ENCODE data around the gene SH2D1B. TPM values are rescaled to one million over a fixed set of nuclear protein-coding genes. Genes with fewer than 3 reads are reported as not detected.
"Not testable (repeated sequence)": the region's sequence is repeated elsewhere in the genome, so short reads cannot be mapped to it uniquely, and the experiment has no call there.

SH2D1B gene, protein sequence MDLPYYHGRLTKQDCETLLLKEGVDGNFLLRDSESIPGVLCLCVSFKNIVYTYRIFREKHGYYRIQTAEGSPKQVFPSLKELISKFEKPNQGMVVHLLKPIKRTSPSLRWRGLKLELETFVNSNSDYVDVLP
- 0.11 and 0.13 TPM in 2 replicates for total RNA-seq (2014; rRNA removed)
- polyA plus RNA-seq (2012), result 0.04 TPM

DNA sequence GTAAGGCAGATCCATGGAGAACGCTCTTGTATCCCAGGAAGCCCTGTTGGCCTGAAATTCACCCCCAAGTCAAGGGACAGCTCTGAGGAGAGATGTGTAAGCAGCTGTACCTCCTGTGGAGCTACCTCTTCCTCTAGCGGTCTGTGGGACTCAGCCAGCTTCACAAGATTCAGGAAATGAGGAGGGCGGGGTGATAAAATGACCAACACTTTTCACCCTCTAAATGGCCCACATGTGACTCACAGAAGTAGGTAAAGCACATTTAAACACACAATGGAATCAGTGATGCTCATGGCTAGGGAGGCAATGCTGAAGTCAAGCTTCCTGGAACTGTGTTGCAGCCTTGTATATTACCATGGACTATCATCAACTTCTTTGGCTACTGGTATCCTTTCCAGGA lies at the start of gene SH2D1B:
Gene SH2D1B, minus strand, starts transcription at position 135 of the 400 bp plus-strand sequence. Its CDS starts 120 bp downstream, at position 15.
- DNase-seq (ENCODE audit: low read depth), result peak; percentile 29

DNA sequence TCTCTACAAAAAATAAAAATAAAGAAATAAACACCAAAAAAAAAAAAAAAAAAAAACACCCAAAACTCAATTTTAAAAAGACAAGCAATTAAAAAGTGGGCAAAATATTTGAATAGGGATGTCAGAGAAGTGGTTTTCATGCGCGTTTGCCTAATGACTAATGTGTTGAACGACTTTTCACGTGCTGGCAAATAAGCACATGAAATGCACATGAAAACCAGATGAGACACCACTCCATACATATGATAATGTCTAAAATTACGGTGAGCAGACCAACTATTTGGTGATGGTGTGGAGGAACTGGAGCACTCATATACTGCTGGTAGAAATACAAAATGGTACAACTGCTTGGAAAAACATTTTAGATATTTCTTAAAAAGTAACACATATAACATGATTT lies 46.3 kb upstream of the SH2D1B start:
- no peak for DNase-seq (ENCODE audit: low read depth)

DNA sequence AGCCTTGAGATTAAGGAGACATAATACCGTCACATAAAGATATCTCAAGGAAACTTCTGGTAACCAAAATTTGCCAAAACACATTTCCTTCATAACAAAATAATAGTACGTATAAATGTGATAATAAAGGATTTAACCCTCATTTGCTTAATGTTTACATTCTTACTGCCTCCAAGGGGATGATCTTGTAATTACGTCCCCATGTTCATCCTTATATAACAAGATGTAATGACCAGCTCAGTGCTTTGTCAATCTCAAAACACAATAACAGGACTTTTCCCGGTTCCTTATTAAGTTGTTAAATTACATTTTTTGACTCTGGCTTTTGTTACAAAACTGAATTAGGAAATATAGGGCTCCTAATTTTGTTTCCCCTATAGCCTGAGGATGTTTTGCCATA lies 44.4 kb upstream of the SH2D1B start:
- no peak for DNase-seq (ENCODE audit: low read depth)

DNA sequence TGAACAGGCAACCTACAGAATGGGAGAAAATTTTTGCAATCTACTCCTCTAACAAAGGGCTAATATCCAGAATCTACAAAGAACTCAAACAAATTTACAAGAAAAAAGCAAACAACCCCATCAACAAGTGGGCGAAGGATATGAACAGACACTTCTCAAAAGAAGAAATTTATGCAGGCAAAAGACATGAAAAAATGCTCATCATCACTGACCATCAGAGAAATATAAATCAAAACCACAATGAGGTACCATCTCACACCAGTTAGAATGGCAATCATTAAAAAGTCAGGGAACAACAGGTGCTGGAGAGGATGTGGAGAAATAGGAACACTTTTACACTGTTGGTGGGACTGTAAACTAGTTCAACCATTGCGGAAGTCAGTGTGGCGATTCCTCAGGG lies 42.4 kb upstream of the SH2D1B start:
- DNase-seq (ENCODE audit: low read depth), result not testable (repeated sequence)

DNA sequence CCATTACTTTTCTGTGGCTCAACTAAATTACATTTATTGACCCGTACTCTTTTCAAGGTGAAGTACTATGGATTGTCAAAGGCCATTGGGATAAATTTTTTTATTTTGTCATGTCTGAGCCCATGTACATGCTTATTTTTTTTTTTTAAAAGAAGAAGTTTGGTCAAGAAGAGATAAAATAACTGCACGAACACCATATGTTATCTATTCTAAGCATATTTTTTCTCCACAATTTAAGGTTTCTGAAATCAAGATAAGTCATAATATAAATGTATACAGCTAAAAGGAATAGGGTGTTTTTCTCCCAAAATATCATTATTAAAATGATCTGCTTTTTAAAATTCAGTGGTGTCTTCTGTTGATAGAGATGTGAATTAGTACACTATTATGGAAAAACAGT lies 35.0 kb upstream of the SH2D1B start:
- DNase-seq (ENCODE audit: low read depth), result no peak

DNA sequence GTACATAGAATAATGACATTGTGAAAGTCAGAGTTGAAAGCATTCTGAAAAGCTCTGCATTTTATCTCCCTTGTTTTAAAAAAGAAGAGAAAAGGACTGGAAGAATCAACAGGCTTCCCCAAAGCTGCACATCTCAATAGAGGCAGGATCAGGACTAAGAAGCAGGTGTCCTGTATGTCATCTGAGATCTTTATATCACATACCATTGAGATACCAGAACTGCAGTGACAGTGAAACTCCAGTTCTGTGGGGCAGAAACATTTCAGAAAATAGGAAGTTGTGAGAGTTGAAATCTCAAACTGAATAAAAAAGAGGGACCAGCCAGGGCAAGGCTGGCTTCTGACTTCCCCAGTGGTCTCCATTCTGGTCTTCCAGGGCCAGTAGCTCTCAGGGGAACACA lies 33.0 kb upstream of the SH2D1B start:
- no peak for DNase-seq (ENCODE audit: low read depth)

DNA sequence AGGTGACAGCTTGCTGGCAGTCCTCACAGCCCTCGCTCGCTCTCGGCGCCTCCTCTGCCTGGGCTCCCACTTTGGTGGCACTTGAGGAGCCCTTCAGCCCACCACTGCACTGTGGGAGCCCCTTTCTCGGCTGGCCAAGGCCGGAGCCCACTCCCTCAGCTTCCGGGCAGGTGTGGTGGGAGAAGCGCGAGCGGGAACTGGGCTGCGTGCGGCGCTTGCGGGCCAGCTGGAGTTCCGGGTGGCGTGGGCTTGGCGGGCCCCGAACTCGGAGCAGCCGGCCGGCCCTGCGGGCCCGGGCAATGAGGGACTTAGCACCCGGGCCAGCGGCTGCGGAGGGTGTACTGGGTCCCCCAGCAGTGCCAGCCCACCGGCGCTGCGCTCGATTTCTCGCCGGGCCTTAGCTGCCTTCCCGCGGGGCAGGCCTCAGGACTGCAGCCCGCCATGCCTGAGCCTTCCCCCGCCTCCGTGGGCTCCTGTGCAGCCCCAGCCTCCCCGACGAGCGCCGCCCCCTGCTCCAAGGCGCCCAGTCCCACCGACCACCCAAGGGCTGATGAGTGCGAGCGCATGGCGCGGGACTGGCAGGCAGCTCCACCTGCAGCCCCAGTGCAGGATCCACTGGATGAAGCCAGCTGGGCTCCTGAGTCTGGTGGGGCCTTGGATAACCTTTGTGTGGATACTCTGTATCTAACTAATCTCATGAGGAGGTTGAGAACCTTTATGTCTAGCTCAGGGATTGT lies 21.2 kb upstream of the SH2D1B start:
- not testable (repeated sequence) for DNase-seq (ENCODE audit: low read depth)

DNA sequence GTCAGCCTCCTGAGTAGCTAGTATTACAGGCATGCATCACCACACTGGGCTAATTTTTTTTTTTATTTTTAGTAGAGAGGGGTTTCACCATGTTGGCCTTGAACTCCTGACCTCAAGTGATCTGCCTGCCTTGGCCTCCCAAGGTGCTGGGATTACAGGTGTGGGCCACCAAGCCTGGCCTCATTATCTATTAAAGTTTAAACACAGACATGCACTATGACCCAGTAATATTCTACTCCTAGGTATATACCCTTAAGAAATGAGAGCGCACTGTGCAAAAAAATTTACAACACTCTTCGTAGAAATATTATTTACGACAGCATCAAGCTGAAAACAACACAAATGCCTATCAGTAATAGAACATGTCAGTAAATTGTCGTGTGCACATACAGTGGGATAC lies 18.6 kb upstream of the SH2D1B start:
- no peak for DNase-seq (ENCODE audit: low read depth)

DNA sequence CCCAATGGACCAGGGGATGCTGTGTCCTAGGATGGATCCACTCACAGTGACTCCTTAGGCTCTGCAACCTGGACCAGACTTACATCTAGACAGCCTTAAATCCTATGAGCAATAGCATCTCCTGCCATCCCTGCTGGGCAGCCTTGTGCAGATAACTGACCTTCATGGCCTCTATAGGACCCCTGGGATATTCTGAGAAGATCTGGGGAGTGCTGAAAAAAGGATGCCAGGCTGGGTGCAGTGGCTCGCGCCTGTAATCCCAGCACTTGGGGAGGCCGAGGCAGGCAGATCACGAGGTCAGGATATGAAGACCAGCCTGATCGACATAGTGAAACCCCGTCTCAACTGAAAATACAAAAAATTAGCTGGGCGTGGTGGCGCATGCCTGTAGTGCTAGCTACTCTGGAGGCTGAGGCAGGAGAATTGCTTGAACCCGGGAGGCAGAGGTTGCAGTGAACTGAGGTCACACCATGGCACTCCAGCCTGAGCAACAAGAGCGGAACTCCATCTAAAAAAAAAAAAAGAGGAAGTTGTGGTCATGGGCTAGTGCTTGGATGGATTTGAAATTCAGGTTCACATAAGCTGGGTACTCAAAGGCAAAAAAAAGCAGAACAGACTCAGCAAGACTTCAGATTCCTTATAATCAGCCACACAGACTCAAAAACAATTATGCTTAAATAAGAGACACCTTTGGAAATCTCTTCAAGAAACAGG lies 10.9 kb upstream of the SH2D1B start:
- no peak for DNase-seq (ENCODE audit: low read depth)

DNA sequence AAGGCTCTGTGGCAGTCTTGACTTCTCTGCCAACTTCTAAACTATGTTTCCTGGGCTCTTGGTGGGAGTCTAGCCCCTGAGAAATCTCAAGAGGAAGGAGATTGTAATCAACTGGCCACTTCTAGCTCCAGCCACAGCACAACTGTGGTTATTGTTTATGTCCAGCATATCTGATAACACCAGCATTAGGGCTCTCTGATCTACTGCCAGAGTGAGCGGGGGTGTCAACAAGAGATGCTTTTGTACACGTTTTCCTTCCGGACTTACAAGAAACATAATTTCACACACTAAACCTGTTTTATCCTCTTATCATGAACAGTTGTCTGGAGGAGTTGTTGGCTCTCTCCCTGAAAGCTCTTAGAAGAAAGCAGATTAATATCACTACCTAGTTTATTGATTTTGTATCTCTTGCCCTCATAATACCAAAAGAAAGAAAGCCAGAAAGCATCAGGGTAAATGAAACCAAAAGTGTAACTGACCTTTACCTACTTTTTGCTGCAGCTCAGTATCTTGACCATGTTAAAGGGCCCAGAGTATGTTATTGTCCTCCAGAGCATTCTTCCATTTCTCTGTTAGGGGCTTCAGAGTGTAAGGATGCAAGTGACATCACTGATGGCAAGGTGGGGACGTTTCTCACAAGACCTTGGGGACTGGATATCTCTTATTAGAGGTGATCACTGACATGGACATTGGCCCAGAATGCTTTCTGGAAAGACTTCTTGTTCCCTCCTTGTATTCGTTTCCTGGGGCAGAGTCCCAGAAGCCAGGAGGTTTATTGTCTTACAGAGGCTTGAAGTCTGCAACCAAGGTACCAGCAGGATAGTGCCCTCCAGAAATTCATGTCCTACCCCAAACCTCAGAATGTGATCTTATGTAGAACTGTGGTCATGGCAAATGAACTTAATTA lies 9.6 kb upstream of the SH2D1B start:
- DNase-seq (ENCODE audit: low read depth), result no peak

DNA sequence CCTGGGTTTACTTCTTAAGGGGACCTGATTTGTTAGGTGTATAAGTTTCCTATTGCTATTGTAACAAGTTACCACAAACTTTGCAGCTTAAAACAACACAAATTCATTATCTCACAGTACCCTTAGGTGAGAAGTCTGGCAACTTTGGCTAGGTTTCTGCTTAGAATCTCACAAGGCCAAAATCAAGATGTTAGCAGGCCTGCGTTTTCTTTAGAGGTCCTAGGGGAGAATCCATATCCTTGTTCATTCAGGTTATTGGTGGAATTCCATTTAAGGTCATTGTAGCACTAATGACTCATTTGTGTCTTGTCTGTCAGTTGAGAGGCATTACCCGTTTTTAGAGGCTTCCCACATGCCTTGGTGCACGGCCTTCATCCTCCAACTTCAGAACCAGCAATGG lies 8.2 kb upstream of the SH2D1B start:
- DNase-seq (ENCODE audit: low read depth), result no peak

DNA sequence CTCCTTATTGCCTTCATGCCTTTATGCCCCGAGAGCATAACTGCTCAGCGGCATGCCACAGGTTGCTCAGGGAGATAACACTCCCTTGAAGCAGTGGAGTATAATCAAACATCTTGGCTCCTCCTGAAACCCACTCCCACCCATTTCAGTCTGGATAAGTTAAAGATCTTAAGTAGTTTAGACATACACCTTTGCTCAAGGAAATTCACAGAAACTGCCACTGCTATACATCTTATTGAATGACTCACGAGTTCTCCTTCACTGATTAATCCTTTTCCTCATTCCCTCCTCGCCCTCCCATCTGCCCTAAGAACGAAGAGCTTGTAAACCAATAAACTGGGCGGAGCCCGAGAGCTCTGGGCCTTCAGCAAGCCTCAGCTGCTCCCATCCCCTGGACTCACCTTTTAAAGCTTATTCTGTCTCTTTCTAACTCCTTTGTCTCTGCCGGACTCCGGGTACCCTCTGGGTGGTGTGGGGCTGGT lies 7.6 kb upstream of the SH2D1B start:
- DNase-seq (ENCODE audit: low read depth), result not testable (repeated sequence)

DNA sequence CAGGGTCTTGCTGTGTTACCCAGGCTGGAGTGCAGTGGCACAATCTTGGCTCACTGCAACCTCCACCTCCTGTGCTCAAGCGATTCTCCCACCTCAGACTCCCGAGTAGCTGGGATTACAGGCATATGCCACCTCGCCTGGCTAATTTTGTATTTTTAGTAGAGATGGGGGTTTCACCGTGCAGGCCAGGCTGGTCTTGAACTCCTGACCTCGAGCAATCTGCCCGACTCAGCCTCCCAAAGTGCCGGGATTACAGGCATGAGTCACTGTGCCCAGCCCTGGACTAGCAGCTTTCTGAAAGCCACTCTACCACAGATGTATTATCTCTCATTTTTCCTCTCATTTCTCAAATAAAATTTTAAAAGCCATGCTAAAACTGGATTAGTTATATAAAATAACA lies 6.6 kb upstream of the SH2D1B start:
- DNase-seq (ENCODE audit: low read depth), result not testable (repeated sequence)

DNA sequence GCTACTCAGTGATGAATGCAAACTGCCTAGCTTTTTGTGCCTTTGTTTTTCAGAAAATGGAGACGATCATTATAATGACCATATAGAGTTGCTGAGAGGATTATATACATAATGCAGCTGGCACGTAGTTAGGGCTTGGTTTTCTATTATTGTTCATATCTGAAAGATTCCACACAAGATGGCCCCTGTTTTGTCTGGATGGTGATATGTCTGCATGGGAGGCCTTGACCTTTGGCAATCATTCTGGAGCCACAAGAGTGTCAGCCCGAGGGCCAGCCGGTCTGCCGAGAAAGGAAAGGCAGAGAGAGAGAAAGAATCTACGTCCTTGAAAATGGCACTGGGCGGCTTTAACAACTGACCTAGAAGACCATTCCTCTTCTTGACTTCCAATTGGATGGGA lies 5.7 kb upstream of the SH2D1B start:
- DNase-seq (ENCODE audit: low read depth), result no peak

DNA sequence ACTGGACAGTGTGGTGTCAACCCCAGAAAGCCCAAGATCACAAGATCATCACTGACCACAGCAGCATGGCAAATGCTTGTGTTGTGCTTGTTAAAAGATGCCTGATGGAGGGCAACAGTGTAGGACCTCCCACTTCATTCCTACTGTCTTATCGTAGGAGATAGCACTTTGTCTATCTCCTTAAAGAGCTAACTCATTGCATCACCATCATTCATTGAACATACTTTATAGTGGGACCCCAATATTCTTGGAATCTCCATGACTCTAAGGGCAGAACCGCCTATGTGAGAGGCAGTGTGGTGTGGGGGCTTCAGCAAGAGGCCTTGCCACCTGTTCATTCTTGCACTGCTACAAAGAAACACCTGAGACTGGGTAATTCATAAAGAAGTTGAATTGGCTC lies 5.0 kb upstream of the SH2D1B start:
- DNase-seq (ENCODE audit: low read depth), result no peak

DNA sequence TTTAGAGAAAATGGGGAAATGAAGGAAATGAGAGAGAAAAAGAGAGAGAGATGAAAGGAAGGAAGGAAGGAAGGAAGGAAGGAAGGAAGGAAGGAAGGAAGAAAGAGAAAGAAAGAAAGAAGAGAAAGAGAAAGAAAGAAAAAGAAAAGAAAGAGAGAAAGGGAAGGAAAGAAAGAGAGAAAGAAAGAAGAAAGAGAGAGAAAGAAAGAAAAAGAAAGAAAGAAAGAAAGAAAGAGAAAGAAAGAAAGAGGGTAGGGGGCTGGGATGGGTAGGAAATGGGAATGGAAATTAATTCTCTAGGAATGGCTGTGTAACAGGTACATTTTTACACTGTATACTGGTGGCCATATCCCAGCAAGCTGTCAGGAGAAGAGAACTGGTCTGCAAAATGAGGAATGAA lies 4.3 kb upstream of the SH2D1B start:
- DNase-seq (ENCODE audit: low read depth), result no peak

DNA sequence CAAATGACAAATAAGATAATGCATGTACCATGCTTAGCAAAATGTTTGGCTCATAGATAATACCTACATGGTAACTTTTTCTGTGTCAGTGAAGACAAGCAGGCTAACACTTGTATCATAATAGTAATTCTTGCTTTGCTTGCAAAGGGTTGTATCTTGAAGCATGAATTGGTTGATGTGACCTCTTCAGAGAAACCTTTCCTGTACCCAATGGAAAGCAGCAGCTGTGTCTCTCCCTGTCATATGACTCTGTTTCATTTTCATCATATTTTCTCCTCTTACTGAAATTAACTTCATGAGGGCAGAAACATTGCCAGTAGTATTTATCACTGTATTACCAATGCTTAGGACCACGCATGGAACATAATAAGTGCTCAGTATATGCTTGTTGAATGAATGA lies 4.4 kb downstream of the SH2D1B start:
- no peak for DNase-seq (ENCODE audit: low read depth)

DNA sequence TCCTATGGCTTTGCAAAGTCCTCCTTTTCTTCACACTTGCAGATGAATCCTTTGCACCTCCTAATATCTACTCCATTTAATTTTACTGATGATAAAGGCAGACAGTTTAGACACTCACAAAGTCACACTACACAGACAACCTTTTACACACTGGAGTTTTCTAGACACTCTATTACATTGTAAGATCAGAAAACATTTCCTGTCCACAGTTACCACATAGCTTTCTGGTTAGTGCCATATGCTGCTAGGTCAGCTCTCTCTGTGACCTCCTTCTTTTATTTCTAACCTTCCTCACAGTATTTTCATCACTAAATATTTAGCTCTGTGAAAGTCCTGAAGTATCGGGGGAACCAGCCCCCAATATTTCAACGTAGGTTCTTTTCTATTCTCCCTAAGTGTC lies 5.1 kb downstream of the SH2D1B start:
- DNase-seq (ENCODE audit: low read depth), result no peak

DNA sequence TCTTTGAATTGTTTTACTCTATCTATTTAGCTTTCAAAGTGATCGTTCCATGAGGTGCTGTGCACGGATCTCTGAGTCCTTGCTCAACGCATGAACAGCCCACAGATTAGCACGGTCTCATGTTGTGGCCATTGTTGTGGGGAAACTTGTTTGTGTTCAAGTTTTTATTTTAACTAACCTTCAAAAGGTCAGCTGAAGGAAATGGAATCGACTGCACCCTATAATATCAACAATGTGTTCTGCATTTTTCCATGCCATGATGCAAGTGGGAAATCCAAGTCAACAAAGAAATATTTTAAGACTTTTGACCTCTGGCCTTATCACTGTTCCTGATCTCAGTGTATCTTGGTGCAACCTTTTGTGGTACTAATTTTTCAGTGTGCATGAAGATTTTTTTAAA lies 6.1 kb downstream of the SH2D1B start:
- no peak for DNase-seq (ENCODE audit: low read depth)

DNA sequence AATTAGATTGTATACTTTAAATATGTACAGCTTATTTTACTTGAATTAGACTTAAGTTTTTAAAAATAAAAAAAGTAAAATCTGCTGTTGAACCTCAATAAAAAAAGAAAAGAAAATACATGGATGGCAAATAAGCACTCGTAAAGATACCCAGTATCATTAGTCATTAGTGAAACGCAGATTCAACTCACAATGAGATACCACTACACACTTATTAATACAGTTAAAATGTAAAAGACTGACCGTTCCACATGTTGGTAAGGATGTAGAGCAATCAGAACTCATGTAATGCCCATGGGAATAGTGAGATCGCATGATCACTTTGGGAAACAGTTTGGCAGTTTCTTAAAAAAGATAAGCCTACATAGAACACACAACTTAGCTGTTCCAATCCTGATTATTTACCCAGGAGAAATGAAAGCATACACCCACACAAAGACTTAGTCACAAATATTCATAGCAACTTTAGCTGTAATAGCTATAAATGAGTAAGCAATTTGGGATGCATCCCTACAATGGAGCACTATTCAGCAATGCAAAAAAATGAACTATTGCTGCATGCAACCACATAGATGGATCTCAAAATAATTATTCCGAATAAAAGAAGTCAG lies 7.3 kb downstream of the SH2D1B start:
- peak; percentile 81 for DNase-seq (ENCODE audit: low read depth)

DNA sequence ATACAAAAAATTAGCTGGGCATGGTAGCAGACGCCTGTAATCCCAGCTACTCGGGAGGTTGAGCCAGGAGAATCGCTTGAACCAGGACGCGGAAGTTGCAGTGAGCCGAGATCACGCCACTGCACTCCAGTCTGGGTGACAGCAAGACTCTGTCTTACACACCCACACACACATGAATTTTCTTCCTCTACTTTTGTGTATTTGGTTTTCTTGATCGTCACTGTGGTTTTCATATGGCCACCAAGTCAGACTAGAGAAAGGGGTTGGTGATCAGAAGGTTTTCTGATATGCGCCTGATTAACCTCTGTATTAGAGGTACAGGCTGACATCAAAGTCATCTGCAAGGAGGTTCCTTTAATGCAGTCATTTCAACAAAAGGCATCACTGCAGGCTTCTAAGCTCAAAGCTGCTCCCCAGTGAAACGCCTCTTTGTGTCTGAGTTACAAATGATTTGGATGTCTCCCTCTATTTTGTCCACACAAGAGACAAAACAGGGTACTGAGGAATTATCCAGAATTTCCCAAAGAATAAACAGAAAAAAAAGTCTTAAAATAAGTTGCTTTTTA lies 11.1 kb downstream of the SH2D1B start:
- no peak for DNase-seq (ENCODE audit: low read depth)
